Activated CD8-positive, alpha-beta memory T cell treated with anti-CD3 and anti-CD28 coated beads, Interleukin-2, amount 50 U/mL, for 4 hours (primary cell): ENCODE results near the gene C7.

Experiments
- DNase-seq: peaks from one replicate; pipeline ENCODE4 v3.0.0-alpha.2; 2020

C7 gene

DNA sequence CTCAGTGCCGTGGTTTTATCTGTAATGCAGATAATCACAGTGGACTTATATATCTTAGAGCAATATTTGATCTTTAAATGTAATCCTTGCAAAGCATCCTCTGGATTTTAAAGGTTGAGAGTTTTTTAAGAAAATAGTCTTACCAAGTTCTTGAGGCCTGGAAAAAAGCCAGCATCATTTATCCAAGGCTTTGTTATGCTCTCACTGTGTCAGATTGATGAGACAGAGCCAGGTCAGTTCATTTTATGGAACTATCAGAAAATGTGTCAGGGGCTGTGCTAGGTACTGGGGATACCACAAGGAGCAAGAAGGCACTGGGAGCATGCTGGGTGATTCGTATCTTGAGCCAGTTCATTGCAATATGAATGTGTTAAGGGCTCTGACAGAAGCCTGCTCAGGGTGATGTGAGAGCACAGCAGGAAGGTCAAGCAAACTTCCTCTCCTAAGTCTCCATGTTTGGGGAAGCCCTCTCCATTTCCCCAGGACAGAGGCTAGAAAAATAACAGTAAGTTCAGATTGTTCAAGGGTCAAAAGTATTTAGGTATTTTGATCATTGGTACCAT lies 19.7 kb downstream of the C7 start:
- no peak for DNase-seq

- no peak for DNase-seq
Observed at GRCh38 chr5:40932766-40933165, 23.5 kb downstream of the C7 start.

DNA sequence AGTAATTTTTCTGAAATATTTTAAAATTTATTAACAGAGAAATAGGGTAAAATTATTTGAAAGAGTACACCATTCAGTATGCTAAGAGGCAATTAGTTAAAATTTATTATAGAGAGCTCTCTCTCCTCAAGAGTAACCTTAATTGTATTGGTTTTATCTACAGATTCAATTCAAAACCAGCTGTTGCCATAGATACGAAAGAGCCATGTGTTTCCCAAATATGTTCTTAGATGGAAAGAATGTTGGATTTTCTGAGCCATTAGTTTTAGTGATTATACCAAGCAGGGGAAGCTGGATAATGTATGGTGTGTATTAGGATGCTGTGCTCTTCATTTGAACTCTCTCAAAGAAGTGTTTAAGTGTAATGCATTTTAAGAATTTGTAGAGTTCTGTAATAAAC lies 27.8 kb downstream of the C7 start:
- no peak for DNase-seq

DNA sequence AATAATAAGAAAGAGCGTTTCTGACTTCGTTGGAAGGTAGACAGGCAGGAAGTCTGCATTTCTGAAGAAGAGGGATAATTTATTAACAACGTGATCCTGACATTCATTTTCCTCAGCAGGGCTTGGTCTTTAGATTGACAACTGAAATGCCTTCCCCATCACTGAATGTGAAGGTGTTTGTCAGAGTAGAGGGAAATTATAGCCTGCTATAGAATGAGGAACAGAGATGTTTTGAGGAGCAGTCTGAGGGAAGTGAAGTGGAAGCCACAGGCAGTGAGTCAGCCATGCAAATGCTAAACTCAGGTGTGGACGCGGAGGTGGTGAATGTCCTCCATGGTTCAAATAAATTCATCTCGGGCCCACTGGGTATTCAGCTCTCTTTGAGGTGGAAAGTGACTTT lies 30.5 kb downstream of the C7 start:
- no peak for DNase-seq

DNA sequence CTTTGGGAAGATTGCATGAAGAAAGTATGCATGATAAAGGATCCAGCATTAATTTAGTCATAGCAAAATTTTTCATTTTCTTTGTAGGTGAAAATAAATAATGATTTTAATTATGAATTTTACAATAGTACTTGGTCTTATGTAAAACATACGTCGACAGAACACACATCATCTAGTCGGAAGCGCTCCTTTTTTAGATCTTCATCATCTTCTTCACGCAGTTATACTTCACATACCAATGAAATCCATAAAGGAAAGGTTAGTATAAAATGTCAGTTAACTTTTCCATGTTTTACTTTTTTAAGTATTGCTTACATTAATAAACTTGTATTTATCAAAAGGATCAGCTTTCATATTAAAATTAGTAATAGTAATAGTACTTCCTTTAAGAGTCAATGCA lies 35.8 kb downstream of the C7 start:
- DNase-seq, result no peak

DNA sequence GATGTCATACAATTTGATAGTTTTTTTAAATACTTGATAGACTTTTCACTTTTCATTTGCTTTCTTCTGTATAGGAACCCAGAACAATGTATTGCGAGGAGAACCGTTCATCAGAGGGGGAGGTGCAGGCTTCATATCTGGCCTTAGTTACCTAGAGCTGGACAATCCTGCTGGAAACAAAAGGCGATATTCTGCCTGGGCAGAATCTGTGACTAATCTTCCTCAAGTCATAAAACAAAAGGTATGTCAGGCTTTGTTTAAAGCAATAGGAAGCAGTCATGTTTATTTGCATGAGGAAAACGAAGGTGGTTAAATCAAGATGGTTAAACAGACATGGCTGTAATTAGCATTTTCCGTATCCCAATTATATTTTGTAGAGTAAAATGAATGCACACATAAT lies 46.0 kb downstream of the C7 start:
- no peak for DNase-seq

DNA sequence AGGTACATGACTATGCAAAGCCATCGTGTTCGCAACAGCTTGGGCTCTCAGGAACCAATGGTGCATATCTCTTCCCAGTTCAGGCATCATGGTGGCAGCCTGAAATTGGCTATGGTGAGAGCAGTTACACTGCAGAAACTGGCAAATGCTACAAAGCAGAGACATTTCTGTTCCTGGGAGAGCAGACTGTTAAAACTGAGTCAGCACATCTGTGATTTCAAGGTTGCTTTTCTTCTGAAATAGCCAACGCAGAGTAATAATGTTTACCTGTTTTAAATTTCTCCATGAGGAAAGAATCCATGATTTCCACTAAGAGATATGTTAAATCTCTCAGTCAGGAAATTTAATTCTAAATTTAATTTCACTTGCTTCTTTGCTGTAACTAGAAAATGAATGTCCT lies 47.8 kb downstream of the C7 start:
- DNase-seq, result no peak

DNA sequence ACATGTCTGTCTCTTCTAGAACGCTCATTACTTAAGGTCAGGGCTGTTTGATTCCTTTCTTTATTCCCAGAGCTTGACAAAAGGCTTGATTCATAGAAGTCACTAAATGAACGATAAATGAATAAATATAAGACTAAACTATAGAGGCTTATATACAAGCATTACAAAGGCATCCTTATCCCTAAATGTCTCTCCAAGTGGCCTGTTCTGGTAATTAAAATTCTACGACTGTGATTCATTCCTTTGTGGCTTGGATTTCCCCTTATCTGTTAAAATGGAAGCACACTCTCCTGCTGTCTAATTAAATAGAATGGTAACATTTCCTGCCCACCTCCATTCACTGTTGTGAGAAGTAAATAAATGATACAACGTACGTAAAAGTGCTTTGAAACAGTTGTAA lies 49.5 kb downstream of the C7 start:
- no peak for DNase-seq

GRCh38 chr5:40960037-40960436 lies 50.7 kb downstream of the C7 start:
- no peak for DNase-seq

DNA sequence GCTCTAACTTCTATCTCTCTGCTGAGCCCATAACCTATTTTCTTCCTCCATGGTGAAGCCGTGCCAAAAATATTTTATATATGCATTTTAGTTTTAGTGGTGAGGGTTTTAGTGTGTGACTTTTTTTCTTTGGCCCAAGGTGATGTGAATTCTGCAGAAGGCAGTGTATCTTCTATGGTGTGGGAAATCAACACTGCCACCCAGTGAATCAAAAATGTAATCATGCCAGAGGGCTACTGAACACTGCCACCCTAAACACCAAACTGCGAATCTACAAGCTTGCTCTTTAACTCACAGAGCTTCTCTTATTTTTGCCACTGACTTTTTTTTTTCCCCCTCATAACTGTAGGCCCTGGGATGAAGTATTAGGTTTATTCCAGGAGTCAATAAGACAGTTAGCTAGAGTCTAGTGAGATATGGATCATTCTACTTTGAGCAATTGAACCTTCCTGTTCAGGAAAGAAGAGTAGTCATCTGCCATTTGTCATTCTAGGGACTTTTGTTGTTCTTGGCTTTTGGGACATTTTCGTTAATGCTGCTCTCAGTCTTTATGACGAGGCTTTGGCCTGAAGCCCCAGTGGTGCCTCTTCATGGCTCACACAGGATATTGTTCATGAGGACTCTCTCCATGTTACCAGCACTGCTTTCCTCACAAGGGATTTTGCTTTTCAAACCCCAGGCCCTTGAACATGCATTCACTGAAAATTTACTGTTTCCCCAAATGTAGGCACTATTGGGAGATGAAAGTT lies 53.1 kb downstream of the C7 start:
- no peak for DNase-seq

DNA sequence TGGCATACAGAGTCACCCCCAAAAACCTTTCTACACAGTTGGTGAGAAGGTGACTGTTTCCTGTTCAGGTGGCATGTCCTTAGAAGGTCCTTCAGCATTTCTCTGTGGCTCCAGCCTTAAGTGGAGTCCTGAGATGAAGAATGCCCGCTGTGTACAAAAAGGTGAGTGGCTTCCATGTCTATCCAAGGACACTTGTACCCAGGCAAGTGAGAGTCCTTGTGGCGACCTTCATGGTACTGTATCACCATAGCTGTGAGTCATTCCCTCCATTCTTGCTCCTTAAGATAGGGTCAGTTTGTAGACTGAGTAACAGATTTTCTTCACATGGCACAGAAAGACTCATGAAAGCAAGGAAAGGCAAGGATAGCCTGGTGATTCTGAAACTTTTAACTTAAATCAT lies 63.1 kb downstream of the C7 start:
- DNase-seq, result no peak

- DNase-seq, result no peak
Observed at GRCh38 chr5:40973364-40974004, 64.2 kb downstream of the C7 start.

DNA sequence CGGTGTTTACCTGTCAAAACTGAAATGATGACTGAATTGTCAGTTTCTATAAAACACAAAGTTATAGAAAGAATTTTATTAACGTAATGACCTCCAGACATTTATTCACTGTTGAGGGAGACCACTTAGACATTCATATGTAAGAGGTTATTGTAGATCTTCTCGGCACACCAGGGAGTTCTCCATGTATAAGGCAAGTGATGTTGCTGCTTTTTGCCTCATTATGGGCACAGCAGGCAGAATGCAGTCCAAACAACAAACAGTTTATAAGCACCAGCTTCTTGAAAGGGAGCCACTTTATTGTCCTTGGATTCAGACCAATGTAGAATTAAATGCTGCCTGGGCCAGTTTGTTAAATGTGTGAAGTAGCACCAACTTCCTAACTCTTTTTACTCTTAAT lies 66.7 kb downstream of the C7 start:
- DNase-seq, result no peak

GRCh38 chr5:40976836-40977235 lies 67.5 kb downstream of the C7 start:
- no peak for DNase-seq

DNA sequence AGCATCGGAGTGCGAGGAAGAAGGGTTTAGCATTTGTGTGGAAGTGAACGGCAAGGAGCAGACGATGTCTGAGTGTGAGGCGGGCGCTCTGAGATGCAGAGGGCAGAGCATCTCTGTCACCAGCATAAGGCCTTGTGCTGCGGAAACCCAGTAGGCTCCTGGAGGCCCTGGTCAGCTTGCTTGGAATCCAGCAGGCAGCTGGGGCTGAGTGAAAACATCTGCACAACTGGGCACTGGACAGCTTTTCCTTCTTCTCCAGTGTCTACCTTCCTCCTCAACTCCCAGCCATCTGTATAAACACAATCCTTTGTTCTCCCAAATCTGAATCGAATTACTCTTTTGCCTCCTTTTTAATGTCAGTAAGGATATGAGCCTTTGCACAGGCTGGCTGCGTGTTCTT lies 72.1 kb downstream of the C7 start:
- DNase-seq, result no peak

- no peak for DNase-seq
Observed at GRCh38 chr5:40983781-40984180, 74.5 kb downstream of the C7 start.

DNA sequence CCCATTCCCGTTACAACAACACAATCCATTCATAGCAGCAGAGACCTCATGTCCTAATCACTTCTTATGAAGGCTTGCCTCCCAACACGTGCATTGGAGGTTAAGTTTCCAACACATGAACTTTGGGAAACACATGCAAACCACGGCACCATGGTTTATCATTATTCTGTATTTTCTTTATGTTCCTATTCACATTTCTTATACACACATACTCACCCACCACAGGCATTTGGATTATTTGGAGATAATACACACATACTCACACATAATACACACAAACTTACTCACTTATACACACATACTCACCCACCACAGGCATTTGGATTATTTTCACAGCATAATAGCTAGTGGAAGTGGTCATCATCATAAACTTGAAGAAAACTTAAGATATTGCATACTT lies 75.6 kb downstream of the C7 start:
- DNase-seq, result no peak

- DNase-seq, result no peak
Observed at GRCh38 chr5:40985501-40985900, 76.2 kb downstream of the C7 start.

DNA sequence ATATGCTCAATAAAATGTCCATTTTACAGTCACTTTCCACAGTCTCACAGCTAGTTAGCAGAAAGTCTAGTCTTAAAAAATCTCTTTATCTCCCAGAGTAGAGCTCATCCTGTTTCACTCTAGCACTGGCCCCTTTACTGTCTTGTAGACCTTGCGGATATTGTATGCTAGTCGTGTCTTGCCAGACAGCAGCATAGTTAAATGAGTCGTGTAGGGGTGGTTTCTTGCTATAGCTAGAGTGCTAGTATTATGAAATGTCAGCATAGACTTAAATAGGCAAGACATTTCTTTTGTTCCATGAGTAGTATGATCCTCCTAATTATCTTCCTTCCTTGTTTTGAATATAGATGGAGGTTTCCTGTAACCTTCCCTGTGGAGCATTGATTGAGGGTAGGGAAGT lies 77.4 kb downstream of the C7 start:
- no peak for DNase-seq

- DNase-seq, result no peak
Observed at GRCh38 chr5:40987349-40987748, 78.1 kb downstream of the C7 start.

- no peak for DNase-seq
Observed at GRCh38 chr5:40988746-40989510, 79.6 kb downstream of the C7 start.

GRCh38 chr5:40991168-40991980 lies 82.1 kb downstream of the C7 start:
- no peak for DNase-seq

DNA sequence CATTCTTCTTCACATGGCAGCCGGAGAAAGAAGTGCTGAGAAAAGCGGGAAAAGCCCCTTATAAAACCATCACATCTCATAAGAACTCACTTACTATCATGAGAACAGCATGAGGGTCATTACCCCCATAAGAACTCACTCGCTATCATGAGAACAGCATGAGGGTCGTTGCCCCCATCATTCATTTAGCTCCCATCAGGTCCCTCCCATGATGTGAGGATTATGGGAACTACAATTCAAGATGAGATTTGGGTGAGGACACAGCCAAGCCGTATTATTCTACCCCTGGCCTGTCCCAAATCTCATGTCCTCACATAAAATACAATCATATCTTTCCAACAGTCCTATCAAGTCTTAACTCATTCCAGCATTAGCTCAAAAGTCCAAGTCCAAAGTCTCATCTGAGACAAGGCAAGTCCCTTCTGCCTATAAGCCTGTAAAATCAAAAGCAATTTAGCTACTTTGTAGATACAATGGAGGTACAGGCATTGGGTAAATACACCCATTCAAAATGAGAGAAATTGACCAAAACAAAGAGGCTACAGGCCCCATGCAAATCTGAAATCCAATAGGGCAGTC lies 82.8 kb downstream of the C7 start:
- DNase-seq, result no peak
